ENCODE results near the gene ASPG.

ASPG gene

DNA sequence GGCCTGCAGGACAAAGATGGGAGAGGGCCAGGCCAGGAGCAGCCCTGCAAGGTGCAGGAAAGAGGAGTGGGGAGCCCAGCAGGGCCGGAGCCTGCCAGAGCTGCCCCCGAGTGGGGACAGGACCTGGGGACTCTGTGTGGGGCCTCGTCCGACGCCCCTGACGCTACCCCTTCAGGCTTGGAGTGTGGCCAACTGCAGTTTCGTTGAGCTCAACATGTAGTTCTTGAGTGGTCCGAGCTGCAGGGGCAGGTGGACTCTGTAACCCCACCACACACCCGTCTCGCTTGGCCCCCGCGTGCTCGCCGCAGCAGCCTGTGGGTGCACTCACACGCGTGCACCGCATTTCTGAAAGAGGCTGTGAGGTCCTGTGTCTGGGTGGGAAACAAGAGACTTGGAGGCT lies 2.0 kb downstream of the ASPG start:
- DNase-seq (ENCODE audit: low read depth), result no peak
- TF ChIP-seq, protein P1, sequence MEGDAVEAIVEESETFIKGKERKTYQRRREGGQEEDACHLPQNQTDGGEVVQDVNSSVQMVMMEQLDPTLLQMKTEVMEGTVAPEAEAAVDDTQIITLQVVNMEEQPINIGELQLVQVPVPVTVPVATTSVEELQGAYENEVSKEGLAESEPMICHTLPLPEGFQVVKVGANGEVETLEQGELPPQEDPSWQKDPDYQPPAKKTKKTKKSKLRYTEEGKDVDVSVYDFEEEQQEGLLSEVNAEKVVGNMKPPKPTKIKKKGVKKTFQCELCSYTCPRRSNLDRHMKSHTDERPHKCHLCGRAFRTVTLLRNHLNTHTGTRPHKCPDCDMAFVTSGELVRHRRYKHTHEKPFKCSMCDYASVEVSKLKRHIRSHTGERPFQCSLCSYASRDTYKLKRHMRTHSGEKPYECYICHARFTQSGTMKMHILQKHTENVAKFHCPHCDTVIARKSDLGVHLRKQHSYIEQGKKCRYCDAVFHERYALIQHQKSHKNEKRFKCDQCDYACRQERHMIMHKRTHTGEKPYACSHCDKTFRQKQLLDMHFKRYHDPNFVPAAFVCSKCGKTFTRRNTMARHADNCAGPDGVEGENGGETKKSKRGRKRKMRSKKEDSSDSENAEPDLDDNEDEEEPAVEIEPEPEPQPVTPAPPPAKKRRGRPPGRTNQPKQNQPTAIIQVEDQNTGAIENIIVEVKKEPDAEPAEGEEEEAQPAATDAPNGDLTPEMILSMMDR (IDR thresholded peaks at IDR 0.05; ENCODE audit: insufficient read depth, low read depth, low read length, missing control alignments), result no peak
- no peak overlapping the region for H3K4me3 ChIP-seq (ENCODE audit: low read depth, low read length)

DNA sequence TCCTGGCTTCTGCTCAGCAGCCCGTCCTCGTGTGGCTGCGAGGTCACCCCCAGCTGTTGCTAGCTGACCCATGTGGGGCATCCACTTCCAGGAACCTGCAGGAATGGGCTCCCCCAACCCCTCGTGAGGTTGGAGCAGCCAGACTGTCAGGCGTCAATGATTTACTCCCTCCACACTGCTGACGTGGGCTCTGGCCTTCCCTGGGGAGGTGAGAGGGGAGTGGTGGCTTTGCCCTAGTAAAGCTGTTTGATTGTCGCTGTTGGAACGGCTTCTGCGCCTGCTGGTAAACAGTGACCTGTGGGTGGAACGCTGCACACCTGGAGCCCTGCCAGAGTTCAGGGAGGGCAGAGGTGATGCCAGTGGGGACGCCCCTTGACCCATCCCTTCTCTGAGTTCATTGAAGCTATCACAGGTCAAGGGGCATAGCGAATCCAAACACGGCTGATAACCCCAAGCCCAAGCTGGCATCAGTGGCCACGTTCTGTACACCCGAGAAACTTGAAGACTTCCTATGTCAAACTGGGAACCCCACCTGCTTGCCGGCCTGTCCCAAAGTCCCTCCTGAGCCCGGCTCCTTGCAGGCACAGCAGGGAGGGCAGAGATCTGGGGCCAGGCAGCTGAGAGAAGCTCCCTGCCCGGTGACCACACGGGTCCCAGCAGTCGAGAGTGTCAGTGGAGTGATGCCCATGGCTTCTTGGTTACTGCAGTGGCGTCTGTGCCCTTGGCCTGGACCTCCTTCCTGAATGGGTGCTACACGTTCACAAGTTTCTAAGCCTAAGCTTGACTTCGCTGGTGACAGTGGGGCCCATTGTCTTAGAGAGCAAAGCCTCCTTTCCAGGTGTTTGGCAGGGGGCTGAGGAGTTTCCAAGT lies 2.7 kb downstream of the ASPG start:
- DNase-seq (ENCODE audit: low read depth), result no peak
- H3K4me3 ChIP-seq (ENCODE audit: low read depth, low read length), result no peak overlapping the region
- TF ChIP-seq, protein P1 (IDR thresholded peaks at IDR 0.05; ENCODE audit: insufficient read depth, low read depth, low read length, missing control alignments), result no peak

DNA sequence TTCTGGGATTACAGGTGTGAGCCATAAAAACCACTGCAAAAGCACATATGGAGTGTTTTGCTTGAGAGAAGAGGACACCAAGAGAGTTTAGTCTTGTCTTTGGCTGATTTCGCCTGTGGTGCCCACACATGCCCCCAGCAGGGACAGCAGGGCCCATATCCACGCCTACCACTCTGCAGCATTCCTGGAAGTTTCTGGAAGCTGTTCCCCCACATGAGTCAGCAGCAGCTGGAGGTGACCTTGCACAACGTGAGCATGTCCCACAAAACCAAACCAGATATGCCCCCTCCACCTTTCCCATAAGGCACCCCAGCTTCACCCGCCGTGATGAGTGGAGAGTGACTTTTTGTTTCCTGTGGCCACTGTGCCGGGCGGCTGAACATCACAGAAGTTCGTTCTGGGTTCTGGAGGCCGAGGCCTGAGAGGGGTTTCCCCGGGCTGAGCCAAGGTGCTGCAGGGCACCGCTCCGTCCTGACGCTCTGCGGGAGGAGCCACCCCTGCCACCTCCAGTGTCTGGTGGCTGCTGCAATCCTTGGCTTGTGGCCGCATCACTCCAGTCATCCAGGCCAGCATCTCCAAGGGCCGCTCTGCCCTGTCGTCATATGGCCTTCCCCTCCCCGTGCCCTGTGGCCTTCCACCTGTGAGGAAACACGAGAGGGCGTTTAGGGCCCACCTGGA lies 4.7 kb downstream of the ASPG start:
- DNase-seq (ENCODE audit: low read depth), result no peak
- H3K4me3 ChIP-seq (ENCODE audit: low read depth, low read length), result no peak overlapping the region
- TF ChIP-seq, protein P1 (IDR thresholded peaks at IDR 0.05; ENCODE audit: insufficient read depth, low read depth, low read length, missing control alignments), result no peak

DNA sequence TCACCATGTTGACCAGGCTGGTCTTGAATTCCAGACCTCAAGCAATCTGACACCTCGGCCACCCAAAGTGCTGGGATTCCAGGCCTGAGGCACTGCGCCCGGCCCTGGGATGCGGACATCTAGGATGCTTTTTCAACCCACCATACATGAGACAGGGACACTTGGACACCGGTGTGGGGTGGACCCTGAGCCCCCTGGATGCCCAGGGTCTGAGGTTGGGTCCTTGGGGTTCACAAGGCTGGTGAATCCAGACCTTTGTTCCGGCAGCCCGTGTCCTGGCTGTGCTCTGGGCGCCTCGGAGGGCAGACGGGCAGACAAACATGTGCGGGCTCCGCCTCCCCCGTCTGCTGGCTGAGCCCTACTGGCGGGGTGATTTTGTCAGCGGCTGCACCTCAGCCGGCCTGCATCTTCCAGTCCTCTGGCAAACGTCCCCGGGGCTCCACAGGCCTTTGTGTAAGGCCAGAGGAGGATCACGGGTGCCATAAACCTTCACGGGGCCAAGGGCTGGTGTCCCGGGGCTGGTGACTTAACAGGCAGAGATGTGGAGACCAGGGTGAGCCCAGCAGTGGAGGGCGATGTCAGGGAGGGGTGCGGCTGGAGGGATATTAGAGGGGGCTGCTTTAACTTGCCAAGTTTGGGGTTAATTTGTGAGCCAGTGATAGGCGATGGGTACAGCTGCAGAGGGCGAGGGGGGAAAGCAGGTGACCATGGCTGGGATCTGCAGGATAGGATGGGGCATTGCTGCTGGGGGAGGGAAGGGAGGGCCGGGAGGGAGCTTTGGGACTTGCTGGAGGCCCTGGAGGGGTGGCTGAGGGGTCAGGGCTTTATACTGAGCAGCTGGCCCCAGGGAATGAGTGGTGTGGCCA lies 5.8 kb downstream of the ASPG start:
- no peak for DNase-seq (ENCODE audit: low read depth)
- no peak overlapping the region for H3K4me3 ChIP-seq (ENCODE audit: low read depth, low read length)
- TF ChIP-seq, protein P1 (IDR thresholded peaks at IDR 0.05; ENCODE audit: insufficient read depth, low read depth, low read length, missing control alignments), result no peak

DNA sequence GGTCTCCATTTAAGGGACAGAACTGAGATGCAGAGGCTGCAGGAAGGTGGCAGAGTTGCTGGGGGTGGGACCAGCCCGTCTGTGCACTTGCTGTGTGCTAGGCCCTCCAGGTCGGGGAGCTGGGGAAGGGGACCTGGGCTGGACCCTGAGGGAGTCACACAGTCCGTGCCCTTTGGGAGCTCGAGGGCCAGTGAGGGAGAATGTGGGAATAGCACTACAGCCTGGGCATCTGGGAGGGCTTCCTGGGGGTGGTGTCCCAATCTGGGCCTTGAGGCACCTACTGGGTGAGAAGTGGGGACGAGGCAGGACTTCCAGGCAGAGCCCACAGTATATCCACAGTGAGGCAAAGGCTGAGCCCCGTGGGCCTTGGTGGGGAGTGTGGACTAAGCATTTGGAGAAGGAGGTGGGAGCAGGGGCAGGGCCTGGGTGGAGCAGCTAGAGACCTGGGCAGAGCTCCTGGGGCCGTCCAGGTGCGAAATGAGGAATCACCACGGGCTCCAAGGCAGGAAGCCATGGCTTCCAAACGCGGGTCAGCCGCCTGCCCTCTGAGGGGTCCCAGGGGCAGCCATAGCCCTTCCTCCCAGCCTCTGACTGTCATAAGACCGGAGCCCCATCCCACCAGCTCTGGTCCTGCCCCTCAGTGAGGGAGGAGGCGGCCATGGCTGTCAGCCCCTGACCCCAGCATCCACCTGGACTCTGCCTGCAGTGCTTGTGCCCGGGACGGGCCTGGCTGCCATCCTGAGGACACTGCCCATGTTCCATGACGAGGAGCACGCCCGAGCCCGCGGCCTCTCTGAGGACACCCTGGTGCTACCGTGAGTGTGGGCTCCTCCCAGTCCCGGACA lies 6.6 kb downstream of the ASPG start:
- DNase-seq (ENCODE audit: low read depth), result no peak
- TF ChIP-seq, protein P1 (IDR thresholded peaks at IDR 0.05; ENCODE audit: insufficient read depth, low read depth, low read length, missing control alignments), result no peak
- no peak overlapping the region for H3K4me3 ChIP-seq (ENCODE audit: low read depth, low read length)

DNA sequence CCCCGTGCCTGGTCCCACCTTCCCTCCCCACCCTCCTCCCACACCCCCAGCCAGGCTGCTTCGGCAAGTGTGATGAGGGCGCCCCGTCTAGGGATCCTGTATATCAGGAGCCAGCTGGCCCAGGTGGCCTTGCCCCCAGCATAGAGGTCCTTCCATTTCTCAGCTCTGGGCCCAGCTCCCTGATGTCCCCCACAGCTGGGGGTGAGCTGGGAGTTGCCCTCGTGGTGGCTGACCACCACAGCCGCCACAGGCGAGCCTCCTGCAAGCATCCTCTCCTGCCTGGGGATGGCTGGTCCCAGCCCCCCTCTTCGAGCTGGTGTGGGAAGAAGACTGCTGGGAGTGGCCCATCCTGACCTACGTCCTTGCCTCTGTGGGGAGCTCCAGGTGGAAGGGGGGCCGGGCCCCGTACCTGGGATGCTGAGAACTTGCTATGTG lies 7.4 kb downstream of the ASPG start:
- TF ChIP-seq, protein P1 (IDR thresholded peaks at IDR 0.05; ENCODE audit: insufficient read depth, low read depth, low read length, missing control alignments), result no peak
- no peak for DNase-seq (ENCODE audit: low read depth)
- no peak overlapping the region for H3K4me3 ChIP-seq (ENCODE audit: low read depth, low read length)

All from GM12865 (cell line).